K562 (cell line): ENCODE results near the gene ERGIC1. TPM values are rescaled to one million over a fixed set of nuclear protein-coding genes. Genes with fewer than 3 reads are reported as not detected.

ENCODE experiments used
- ATAC-seq: fragments of 200-7000 bp; cut with Tn5 transposase; 3 replicates; pipeline ENCODE4 v1.9.1; 2020; ENCODE audit warnings: moderate library complexity
- BruUV-seq: library from RNA; stranded (reverse); fragments of 400-500 nt; replicated peaks from 2 replicates; lab custom pipeline; 2021; lab: Mats Ljungman, UMichigan
- CTCF ChIA-PET: fragments of 300-600 bp; formaldehyde crosslinking; extraction: SDS; loops from one replicate; lab custom pipeline; 2021; ENCODE audit warnings: low intra/inter-chr PET ratio; lab: Yijun Ruan, JAX
- POLR2A ChIA-PET: fragments of 300-600, 350-650 bp; sonication (Branson Sonifier 250); formaldehyde crosslinking; extraction: SDS; loops from one replicate; lab custom pipeline; 2021; ENCODE audit warnings: antibody characterized with exemption, inconsistent platforms; lab: Yijun Ruan, JAX
- DNase-seq, 4 experiments: peaks; one replicate each; pipeline versions ENCODE4 v3.0.0 to v3.0.0-alpha.2; 2011 to 2018; ENCODE audit warnings: low spot score in 3 of 4, mixed read lengths in 3 of 4; ENCODE audit errors: extremely low read depth in 1 of 4
- FAIRE-seq: peaks from 2 replicates; lab custom pipeline; 2011; peaks lifted over from hg19 to GRCh38; lab: Jason Lieb, UNC
- H2AFZ ChIP-seq: 2 replicates; pipeline ENCODE4 v1.6.0; 2011; ENCODE audit warnings: low read depth, low read length, control low read depth, inconsistent platforms
- H3K27ac ChIP-seq: fragments of 200-600 bp; 3 replicates; pipeline ENCODE4 v1.8.0; 2011; ENCODE audit warnings: low read depth, mild to moderate bottlenecking, control low read depth, inconsistent platforms, low read length, moderate library complexity, mixed read lengths; ENCODE audit errors: extremely low read depth
- H3K27me3 ChIP-seq, 2 experiments: fragments of 300-600 bp in 1 of 2; 2 replicates in 1 of 2; 3 replicates in 1 of 2; pipeline versions ENCODE4 v1.6.0 to v1.8.0; 2011; ENCODE audit warnings: inconsistent platforms in 2 of 2, low read length in 2 of 2, mild to moderate bottlenecking in 1 of 2, mixed read lengths in 1 of 2, moderate library complexity in 1 of 2; ENCODE audit not compliant: control insufficient read depth in 2 of 2, insufficient read depth in 2 of 2
- H3K36me3 ChIP-seq: fragments of 300-600 bp; 3 replicates; pipeline ENCODE4 v1.8.0; 2011; ENCODE audit warnings: mild to moderate bottlenecking, low read length, inconsistent platforms; ENCODE audit not compliant: control insufficient read depth, insufficient read depth
- H3K4me1 ChIP-seq, 2 experiments: fragments of 200-600 bp in 1 of 2; replicated peaks in 1 of 2; 2 replicates in 1 of 2; 3 replicates in 1 of 2; pipeline versions ENCODE4 v1.5.1 to v1.8.0; 2011; ENCODE audit warnings: inconsistent platforms in 2 of 2, low read length in 2 of 2, mild to moderate bottlenecking in 1 of 2, mixed read lengths in 1 of 2, moderate library complexity in 1 of 2; ENCODE audit not compliant: control insufficient read depth in 2 of 2, insufficient read depth in 2 of 2
- H3K4me2 ChIP-seq: 2 replicates; pipeline ENCODE4 v1.6.1; 2011; ENCODE audit warnings: low read length, control low read depth, inconsistent platforms, mixed read lengths; ENCODE audit not compliant: insufficient read depth
- H3K4me3 ChIP-seq: fragments of 200-600 bp; sonication (generic), shearing (Covaris generic); 2 replicates; pipeline ENCODE4 v1.5.1; 2016; ENCODE audit warnings: control low read depth, inconsistent platforms
- H3K79me2 ChIP-seq: fragments of 200-600 bp; 3 replicates; pipeline ENCODE4 v1.8.0; 2011; ENCODE audit warnings: low read length, inconsistent platforms; ENCODE audit not compliant: control insufficient read depth, insufficient read depth
- H3K9ac ChIP-seq, 2 experiments: 2 replicates each; pipeline versions ENCODE4 v1.6.0 to v1.6.1; 2011; ENCODE audit warnings: low read depth in 2 of 2, low read length in 2 of 2, control low read depth in 1 of 2, inconsistent platforms in 1 of 2, mild to moderate bottlenecking in 1 of 2, mixed read lengths in 1 of 2; ENCODE audit not compliant: insufficient read depth in 1 of 2
- H3K9me1 ChIP-seq: one replicate; pipeline ENCODE4 v1.6.0; 2011; ENCODE audit warnings: inconsistent platforms, mild to moderate bottlenecking, low read length, moderate library complexity; ENCODE audit not compliant: control insufficient read depth, insufficient read depth
- H3K9me3 ChIP-seq: replicated peaks from 2 replicates; pipeline ENCODE4 v1.5.1; 2011; ENCODE audit warnings: low read depth, low read length, inconsistent platforms; ENCODE audit not compliant: control insufficient read depth, insufficient read depth
- H4K20me1 ChIP-seq: replicated peaks from 2 replicates; pipeline ENCODE4 v1.6.1; 2011; ENCODE audit warnings: low read length, inconsistent platforms, mixed read lengths; ENCODE audit not compliant: control insufficient read depth, insufficient read depth
- KLF1 ChIP-seq: fragments of 450-650 bp; IDR thresholded peaks from 2 replicates; pipeline ENCODE4 v1.6.1; 2016; ENCODE audit warnings: missing genetic modification characterization, missing compliant biosample characterization
- MIER1 ChIP-seq: fragments of 450-650 bp; IDR thresholded peaks from 2 replicates; pipeline ENCODE4 v1.6.1; 2016; ENCODE audit warnings: antibody characterized with exemption, mild to moderate bottlenecking, low read depth
- MYC ChIP-seq, 2 experiments: fragments of 250-450 bp in 1 of 2; sonication (Bioruptor Pico) in 1 of 2; IDR thresholded peaks; 2 replicates each; pipeline versions ENCODE4 v1.5.1 to v1.6.1; 2012 to 2021; ENCODE audit warnings: low read depth in 2 of 2, borderline replicate concordance in 1 of 2, improper control_type of control experiment in 1 of 2, low read length in 1 of 2, mild to moderate bottlenecking in 1 of 2, moderate library complexity in 1 of 2
- TAF1 ChIP-seq: IDR thresholded peaks from 2 replicates; pipeline ENCODE4 v1.6.1; 2011; ENCODE audit warnings: mild to moderate bottlenecking, low read length, moderate library complexity; ENCODE audit not compliant: insufficient read depth, control insufficient read depth, severe bottlenecking; ENCODE audit errors: extremely low read depth
- ZBTB1 ChIP-seq: sonication (generic); formaldehyde crosslinking; IDR thresholded peaks from 2 replicates; pipeline ENCODE4 v1.8.1; 2023; ENCODE audit warnings: missing genetic modification reagents, low read depth, mild to moderate bottlenecking, borderline replicate concordance
- ZNF445 ChIP-seq: fragments of 250-450 bp; sonication (Bioruptor Pico); IDR thresholded peaks from 2 replicates; pipeline ENCODE4 v1.4.0; 2020; ENCODE audit warnings: low read depth, mild to moderate bottlenecking, moderate library complexity
- WGBS: fragments of 100-300 bp; shearing (Covaris generic); methylation state at CpG from one replicate; pipeline ENCODE4 v1.1.6; 2016; ENCODE audit warnings: low coverage, mixed read lengths; ENCODE audit not compliant: insufficient coverage; ENCODE audit errors: missing lambda C conversion rate; 5-methylcytosine and 5-hydroxymethylcytosine counted together
- in situ Hi-C: fragments of 300-500 bp; cut with MboI; formaldehyde crosslinking; loops from 4 replicates; pipeline ENCODE4 v1.15.0; 2018; ENCODE audit warnings: inconsistent platforms, mixed read lengths
- intact Hi-C: fragments of 100-400 bp; cut with micrococcal nuclease; formaldehyde crosslinking; loops from 2 replicates; pipeline ENCODE4 v1.14.2; 2022
- polyA plus RNA-seq, 8 experiments: library from polyadenylated mRNA; depleted of rRNA in 4 of 8; stranded (reverse) in 5 of 8; unstranded in 3 of 8; fragments of >200 nt; fragmentation: Nextera tagmentation in 2 of 8; fragmentation: Illumina TruSeq in 1 of 8; extraction: Ambion mirVana in 2 of 8; extraction: Trizol in 1 of 8; gene quantifications; 2 replicates each; pipeline versions ENCODE4 v1.2.1 to v1.2.3, GENCODE V29; 2011 to 2014; ENCODE audit warnings: inconsistent platforms in 1 of 8, missing spikeins in 1 of 8
- total RNA-seq, 7 experiments: library from RNA; depleted of rRNA in 6 of 7; stranded (reverse); fragments of >200 nt in 6 of 7; fragmentation: Illumina TruSeq in 2 of 7; extraction: Trizol in 2 of 7; gene quantifications; 2 replicates each; pipeline versions ENCODE4 v1.2.1 to v1.2.3, GENCODE V29; 2011 to 2021; ENCODE audit warnings: low replicate concordance in 1 of 7
- TF ChIP-seq, protein P1 (sequence below): fragments of 250-450 bp; sonication (Bioruptor Pico); IDR thresholded peaks from 2 replicates; pipeline ENCODE4 v1.5.0; 2021; ENCODE audit warnings: mild to moderate bottlenecking, moderate library complexity

The ERGIC1 gene
- total and polyA plus RNA-seq, 9 of the 15 experiments (the other 6 are each of a cell fraction or from before 2014, with no cell fraction given) = 5.5 to 68.4 (median 36.4) TPM

DNA sequence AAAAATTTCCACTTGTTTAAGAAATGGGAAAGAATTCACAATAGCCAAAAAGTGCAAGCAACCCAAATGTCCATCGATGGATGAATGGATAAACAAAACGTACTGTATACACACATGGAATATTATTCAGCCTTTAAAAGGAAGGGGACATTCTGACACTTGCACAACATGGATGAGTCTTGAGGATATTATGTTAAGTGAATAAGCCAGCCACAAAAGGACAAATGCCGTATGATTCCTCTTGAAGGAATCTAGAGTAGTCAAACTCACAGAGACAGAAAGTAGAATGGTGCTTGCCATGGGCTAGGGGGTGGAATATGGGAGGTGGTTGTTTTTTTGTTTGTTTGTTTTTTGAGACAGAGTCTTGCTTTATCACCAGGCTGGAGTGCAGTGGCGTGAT is 145.7 kb downstream of the ERGIC1 start:
- Histone ChIP-seq H3K4me3 (no peak overlapping the region), H3K27me3 (0 out of 5 replicates have a peak, but pooled peaks cover 0 to 2% of the 10 kb centered on the region in 2 experiments), H3K4me2 (no peak overlapping the region), H4K20me1 (no peaks in the 10 kb centered on the region), H2AFZ (no peak overlapping the region), H3K79me2 (peaks cover 15% of the 10 kb centered on the region), H3K9ac (no peak overlapping the region), H3K27ac (no peak overlapping the region), H3K9me1 (no peaks in the 10 kb centered on the region), H3K4me1 (peaks cover 0 to 15% of the 10 kb centered on the region in 2 experiments; a peak in 1 of 5 replicates), H3K36me3 (no peaks in the 10 kb centered on the region), H3K9me3 (no peaks in the 10 kb centered on the region)
- no TSS peak for BruUV-seq
- WGBS = 30% methylated on average over 4 of the region's 4 CpGs
- POLR2A ChIA-PET = interaction anchor here (0.6 kb wide), 1 partner anchor 274 kb away, joined by 3 read pairs; no protein-coding TSS in a partner anchor
- in situ Hi-C loops = no loop called here
- no peak for DNase-seq
- intact Hi-C loops = loop anchor here (5.0 kb wide), 1 partner anchor 353 kb away; no protein-coding TSS in a partner anchor
- TF ChIP-seq ZNF445 = no peak
- TF ChIP-seq, protein P1, sequence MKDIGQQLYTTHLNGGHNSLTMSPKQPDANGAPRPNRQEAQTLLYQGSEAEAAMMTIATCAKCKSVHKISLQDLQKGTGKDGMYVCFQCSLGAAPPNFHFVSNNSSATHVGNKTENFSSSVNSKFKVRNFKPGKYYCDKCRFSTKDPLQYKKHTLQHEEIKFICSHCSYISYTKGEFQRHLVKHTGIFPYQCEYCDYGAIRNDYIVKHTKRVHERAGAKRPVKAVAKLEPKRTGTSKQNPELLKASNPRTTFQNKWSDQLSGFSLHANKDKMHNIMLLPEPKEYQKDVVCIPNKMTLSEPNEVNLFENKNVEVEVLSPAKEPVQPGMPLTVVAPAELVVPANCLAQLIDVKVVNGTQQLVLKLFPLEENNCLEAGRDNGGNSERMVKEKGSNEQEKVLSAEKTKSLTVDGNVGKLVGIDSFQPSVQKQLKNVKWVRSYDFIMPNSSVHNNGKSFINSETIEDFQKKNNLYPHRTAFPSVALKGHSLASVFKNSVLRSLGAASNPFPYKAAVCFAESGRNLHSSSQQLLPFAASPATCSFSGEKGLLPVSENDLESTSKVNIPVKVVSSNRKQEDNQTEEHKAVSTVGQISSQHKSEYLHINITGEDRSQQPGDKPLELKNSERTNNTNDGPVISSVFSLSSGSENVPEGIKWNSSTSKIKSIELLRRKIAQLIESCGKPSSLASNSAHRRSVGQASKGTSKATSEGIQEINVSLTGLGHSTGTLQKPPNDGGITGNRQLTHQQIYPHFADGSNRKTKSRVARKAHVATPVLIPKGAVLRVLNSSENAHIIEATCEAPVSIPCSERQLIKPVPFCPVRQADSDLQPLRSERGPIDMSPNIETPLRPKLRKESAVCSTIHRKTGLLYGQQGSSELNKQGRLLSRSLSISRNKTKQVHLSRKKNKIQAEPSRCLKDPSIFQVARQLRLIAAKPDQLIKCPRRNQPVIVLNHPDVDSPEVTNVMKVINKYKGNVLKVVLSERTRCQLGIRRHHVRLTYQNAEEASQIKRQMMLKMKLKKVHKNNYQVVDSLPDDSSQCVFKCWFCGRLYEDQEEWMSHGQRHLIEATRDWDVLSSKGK (CRISPR knock-in tag) = no peak
- no peak for TF ChIP-seq ZBTB1 (CRISPR knock-in tag)
- no peak for TF ChIP-seq MYC (IDR thresholded peaks at IDR 0.05; ENCODE audit: low read depth, low read length)
- TF ChIP-seq MYC (CRISPR knock-in tag; IDR thresholded peaks at IDR 0.05; ENCODE audit: borderline replicate concordance, low read depth) = no peak
- TF ChIP-seq TAF1 = no peak
- no peak for TF ChIP-seq KLF1 (tag)
- no peak for TF ChIP-seq MIER1
- CTCF ChIA-PET = interaction anchor here (0.6 to 2.0 kb wide), 2 partner anchors 165 to 224 kb away, joined by 3 to 8 read pairs; no protein-coding TSS in a partner anchor
- ATAC-seq = no peak
- no peak for FAIRE-seq
